ENCODE measurements around the gene IL3.
"Not testable (repeated sequence)": the region's sequence is repeated elsewhere in the genome, so short reads cannot be mapped to it uniquely, and the experiment has no call there.

The IL3 gene

GRCh38 chr5:132104556-132104955, 44.1 kb downstream of the IL3 start:
- Histone ChIP-seq H3K9ac (no peak overlapping the region), H3K4me2 (peak overlapping the region; percentile 86)

GRCh38 chr5:132105688-132106087, 45.2 kb downstream of the IL3 start:
- H3K27ac ChIP-seq: no peak overlapping the region
- no peaks in the 10 kb centered on the region for H4K20me1 ChIP-seq
- no peaks in the 10 kb centered on the region for H3K36me3 ChIP-seq
- no peak overlapping the region for H3K4me2 ChIP-seq
- H3K27me3 ChIP-seq: no peaks in the 10 kb centered on the region
- peaks cover 54% of the 10 kb centered on the region for H3K4me1 ChIP-seq
- 0 out of 2 replicates have a peak, but pooled peaks cover 2% of the 10 kb centered on the region for H3K9me3 ChIP-seq
- no peak overlapping the region for H3K9ac ChIP-seq
- TF ChIP-seq Cebpa-rat (IDR thresholded peaks at IDR 0.05): no peak
- no peak overlapping the region for H3K4me3 ChIP-seq

More at GRCh38 chr5:132104556-132104955, 44.1 kb downstream of the IL3 start:
- H3K4me3 ChIP-seq: no peak overlapping the region
- H4K20me1 ChIP-seq: no peaks in the 10 kb centered on the region
- 0 out of 2 replicates have a peak, but pooled peaks cover 2% of the 10 kb centered on the region for H3K9me3 ChIP-seq
- TF ChIP-seq Cebpa-rat (IDR thresholded peaks at IDR 0.05): no peak
- peaks cover 59% of the 10 kb centered on the region for H3K4me1 ChIP-seq
- no peaks in the 10 kb centered on the region for H3K36me3 ChIP-seq
- no peaks in the 10 kb centered on the region for H3K27me3 ChIP-seq
- H3K27ac ChIP-seq: peak overlapping the region; percentile 61; the same call in 1 of the 2 replicates

- H3K27ac ChIP-seq, H3K4me2 ChIP-seq, H3K27me3 ChIP-seq, H4K20me1 ChIP-seq, H3K36me3 ChIP-seq, H3K9ac ChIP-seq, H3K4me3 ChIP-seq: not testable (repeated sequence)
- Histone ChIP-seq H3K4me1 (peaks cover 37% of the 10 kb centered on the region), H3K9me3 (peaks cover 16% of the 10 kb centered on the region)
Observed at GRCh38 chr5:132108495-132108894, 48.0 kb downstream of the IL3 start.

GRCh38 chr5:132108957-132109356, 48.5 kb downstream of the IL3 start:
- not testable (repeated sequence) for H3K4me2 ChIP-seq, H3K27ac ChIP-seq, H3K9ac ChIP-seq, H3K27me3 ChIP-seq, H3K4me3 ChIP-seq, H3K36me3 ChIP-seq, H4K20me1 ChIP-seq
- peaks cover 19% of the 10 kb centered on the region for H3K9me3 ChIP-seq
- peaks cover 38% of the 10 kb centered on the region for H3K4me1 ChIP-seq

- no peak for TF ChIP-seq Cebpa-rat (IDR thresholded peaks at IDR 0.05)
- H3K4me1 ChIP-seq: peaks cover 38% of the 10 kb centered on the region
- H3K9ac ChIP-seq: no peak overlapping the region
- no peak overlapping the region for H3K27ac ChIP-seq
- H3K36me3 ChIP-seq: no peaks in the 10 kb centered on the region
- no peak overlapping the region for H3K4me2 ChIP-seq
- no peaks in the 10 kb centered on the region for H4K20me1 ChIP-seq
- H3K27me3 ChIP-seq: no peaks in the 10 kb centered on the region
- peaks cover 19% of the 10 kb centered on the region for H3K9me3 ChIP-seq
- H3K4me3 ChIP-seq: no peak overlapping the region
Observed at GRCh38 chr5:132109494-132110053, 49.1 kb downstream of the IL3 start.

GRCh38 chr5:132110195-132110594, 49.7 kb downstream of the IL3 start:
- Histone ChIP-seq H3K27ac (no peak overlapping the region), H3K4me2 (no peak overlapping the region), H3K4me1 (peaks cover 38% of the 10 kb centered on the region), H3K9me3 (peaks cover 19% of the 10 kb centered on the region), H3K36me3 (no peaks in the 10 kb centered on the region), H3K27me3 (no peaks in the 10 kb centered on the region), H3K9ac (no peak overlapping the region), H4K20me1 (no peaks in the 10 kb centered on the region), H3K4me3 (no peak overlapping the region)
- no peak for TF ChIP-seq Cebpa-rat (IDR thresholded peaks at IDR 0.05)

- peaks cover 41% of the 10 kb centered on the region for H3K4me1 ChIP-seq
- TF ChIP-seq Cebpa-rat (IDR thresholded peaks at IDR 0.05): no peak
- H3K4me2 ChIP-seq: 0 out of 2 replicates have a peak overlapping the region, but pooled peaks have one; percentile 7
- peaks cover 19% of the 10 kb centered on the region for H3K9me3 ChIP-seq
- no peaks in the 10 kb centered on the region for H3K27me3 ChIP-seq
- H3K4me3 ChIP-seq: no peak overlapping the region
- H3K9ac ChIP-seq: no peak overlapping the region
- no peak overlapping the region for H3K27ac ChIP-seq
- H3K36me3 ChIP-seq: no peaks in the 10 kb centered on the region
- no peaks in the 10 kb centered on the region for H4K20me1 ChIP-seq
Observed at GRCh38 chr5:132110930-132111329, 50.5 kb downstream of the IL3 start.

GRCh38 chr5:132112111-132112510, 51.7 kb downstream of the IL3 start:
- H3K36me3 ChIP-seq: no peaks in the 10 kb centered on the region
- no peaks in the 10 kb centered on the region for H3K27me3 ChIP-seq
- no peak for TF ChIP-seq Cebpa-rat (IDR thresholded peaks at IDR 0.05)
- peaks cover 19% of the 10 kb centered on the region for H3K9me3 ChIP-seq
- H3K4me2 ChIP-seq: no peak overlapping the region
- H3K27ac ChIP-seq: no peak overlapping the region
- H3K4me3 ChIP-seq: no peak overlapping the region
- peaks cover 53% of the 10 kb centered on the region for H3K4me1 ChIP-seq
- no peaks in the 10 kb centered on the region for H4K20me1 ChIP-seq
- H3K9ac ChIP-seq: no peak overlapping the region

Measured in BLaER1 (cell line).